Nephron (organoid): ENCODE measurements around the gene HEY2.
A peak's percentile ranks its signal among the peaks of the same experiment; 100 is the strongest.

Experiments
- H3K27ac Mint-ChIP-seq, 3 experiments: 2 replicates each; pipeline ENCODE4 v1.8.0; 2020; ENCODE audit warnings: mixed read lengths in 3 of 3, mild to moderate bottlenecking in 2 of 3, moderate library complexity in 1 of 3
- H3K27me3 Mint-ChIP-seq: 2 replicates; pipeline ENCODE4 v1.8.0; 2021; ENCODE audit warnings: low read depth, mild to moderate bottlenecking, moderate library complexity, mixed read lengths
- H3K36me3 Mint-ChIP-seq: 2 replicates; pipeline ENCODE4 v1.8.0; 2020; ENCODE audit warnings: low read depth, mixed read lengths
- H3K4me1 Mint-ChIP-seq: 2 replicates; pipeline ENCODE4 v1.8.0; 2020; ENCODE audit warnings: mixed read lengths
- H3K4me3 Mint-ChIP-seq, 3 experiments: 2 replicates each; pipeline ENCODE4 v1.8.0; 2020; ENCODE audit warnings: mild to moderate bottlenecking in 3 of 3, mixed read lengths in 3 of 3, moderate library complexity in 2 of 3
- H3K9me3 Mint-ChIP-seq: 2 replicates; pipeline ENCODE4 v1.8.0; 2020; ENCODE audit warnings: mixed read lengths
- CTCF ChIP-seq, 3 experiments: fragments of 200-600 bp; sonication (generic); IDR thresholded peaks; one replicate each; pipeline ENCODE4 v1.5.0; 2021; ENCODE audit warnings: antibody characterized with exemption in 3 of 3; ENCODE audit not compliant: unreplicated experiment in 3 of 3

The HEY2 gene

DNA sequence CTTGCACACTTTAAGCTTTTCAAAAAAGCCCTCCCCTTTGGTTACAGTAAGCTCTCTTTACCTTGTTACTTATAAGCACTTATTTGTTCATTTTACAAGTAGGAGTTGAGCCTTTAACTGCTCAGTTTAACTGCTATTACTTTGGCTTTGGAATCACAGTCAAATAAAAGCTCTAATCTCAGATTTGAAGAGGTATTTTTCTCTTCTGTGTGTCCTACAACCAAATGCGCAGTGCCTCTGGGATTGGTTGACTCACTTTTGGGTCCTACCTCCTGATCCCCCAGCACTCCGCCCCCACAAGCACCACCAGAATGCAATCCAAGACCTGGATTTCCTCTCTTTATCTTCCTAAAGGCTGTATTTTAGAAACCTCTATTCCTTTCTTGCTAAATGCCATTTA, 43.8 kb downstream of the HEY2 start:
- Mint-ChIP-seq H3K4me1 (peaks cover 27% of the 10 kb centered on the region), H3K27me3 (no peaks in the 10 kb centered on the region), H3K36me3 (no peaks in the 10 kb centered on the region), H3K27ac (no peak overlapping the region), H3K9me3 (no peaks in the 10 kb centered on the region), H3K4me3 (peak overlapping the region; percentile 55 to 71 (median 67))
- TF ChIP-seq CTCF (IDR thresholded peaks at IDR 0.05; ENCODE audit: unreplicated experiment in 3 of 3) = no peak

DNA sequence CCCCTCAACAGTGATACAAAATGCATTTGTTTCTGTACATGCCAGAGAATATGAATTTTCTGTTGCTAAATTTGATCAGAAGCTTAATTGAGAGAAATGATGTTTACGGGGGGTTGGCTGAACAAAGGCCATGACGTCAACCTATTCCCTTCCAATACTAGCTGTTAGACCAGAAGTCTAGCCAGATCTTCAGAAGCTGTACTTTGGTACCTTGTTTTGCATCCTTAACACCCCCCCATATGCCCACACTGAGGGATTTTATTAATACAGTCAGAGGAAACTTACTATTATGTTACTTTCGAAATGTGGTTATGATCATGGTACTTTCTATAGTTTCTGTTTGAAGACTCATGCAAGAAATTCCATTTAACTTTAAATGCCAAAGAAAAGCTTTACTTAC, 44.4 kb downstream of the HEY2 start:
- no peaks in the 10 kb centered on the region for H3K9me3 Mint-ChIP-seq
- no peak overlapping the region for H3K27ac Mint-ChIP-seq
- H3K27me3 Mint-ChIP-seq = no peaks in the 10 kb centered on the region
- H3K4me1 Mint-ChIP-seq = peaks cover 27% of the 10 kb centered on the region
- no peaks in the 10 kb centered on the region for H3K36me3 Mint-ChIP-seq
- peak overlapping the region; percentile 55 to 71 (median 67) for H3K4me3 Mint-ChIP-seq
- no peak for TF ChIP-seq CTCF (IDR thresholded peaks at IDR 0.05; ENCODE audit: unreplicated experiment in 3 of 3)

DNA sequence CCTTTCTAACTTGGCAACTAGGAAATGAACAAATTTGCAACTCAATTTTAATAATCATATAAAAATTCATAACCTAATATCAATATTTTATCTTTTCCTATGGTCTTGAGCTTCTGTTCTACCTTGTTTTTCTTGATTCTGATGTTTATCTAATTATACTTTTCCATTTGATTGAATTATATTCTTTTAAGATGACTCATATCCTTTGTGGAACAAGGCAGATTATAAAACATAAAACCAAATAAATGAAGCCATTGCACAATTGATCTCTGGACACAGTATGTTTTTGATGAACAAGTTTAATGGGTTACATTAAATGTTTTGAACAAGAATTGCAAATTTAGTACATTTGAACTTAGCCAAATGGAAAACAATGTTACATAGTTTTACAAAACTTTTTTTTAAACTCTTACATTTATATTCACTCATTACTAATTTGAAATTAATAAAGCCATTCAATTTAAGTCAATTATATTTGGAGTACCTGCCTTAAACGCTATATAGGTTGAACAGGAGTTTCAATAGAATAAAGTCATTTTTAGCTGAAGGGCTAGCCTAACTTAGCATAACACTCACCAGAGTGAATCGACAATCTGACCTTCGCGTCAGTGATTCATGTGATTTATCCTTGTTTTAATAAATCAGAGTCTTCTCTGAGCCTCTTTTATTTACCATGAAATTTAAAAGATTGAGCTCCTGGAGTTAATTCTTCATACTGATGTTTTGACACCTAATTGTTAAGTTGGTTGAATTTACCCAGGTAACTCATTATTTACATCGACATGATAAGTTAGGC, 45.1 kb downstream of the HEY2 start:
- Mint-ChIP-seq H3K27ac (no peak overlapping the region), H3K9me3 (no peaks in the 10 kb centered on the region), H3K4me1 (peaks cover 23% of the 10 kb centered on the region)

DNA sequence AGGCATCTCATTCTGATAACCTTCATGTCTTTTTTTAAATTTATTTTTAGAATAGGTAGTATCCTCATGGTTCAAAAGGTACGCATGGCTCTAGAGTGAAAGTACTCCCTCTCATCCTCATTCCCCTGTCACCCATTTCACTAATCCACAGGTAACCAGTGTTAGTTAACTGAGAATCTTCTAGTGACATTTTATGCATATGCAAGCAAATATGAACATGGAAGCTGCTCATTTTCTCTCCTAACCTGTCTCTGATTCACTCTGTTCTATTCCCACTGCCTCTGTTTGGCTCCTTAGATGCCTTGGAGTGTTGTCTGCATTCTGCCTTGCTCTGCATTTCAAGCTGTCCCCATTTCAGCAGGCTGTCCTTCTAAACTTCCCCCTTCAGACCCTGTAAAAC, 45.9 kb downstream of the HEY2 start:
- H3K4me1 Mint-ChIP-seq = peaks cover 18% of the 10 kb centered on the region
- no peak overlapping the region for H3K27ac Mint-ChIP-seq
- H3K36me3 Mint-ChIP-seq = no peaks in the 10 kb centered on the region
- no peak for TF ChIP-seq CTCF (IDR thresholded peaks at IDR 0.05; ENCODE audit: unreplicated experiment in 3 of 3)
- H3K4me3 Mint-ChIP-seq = no peak overlapping the region
- no peaks in the 10 kb centered on the region for H3K27me3 Mint-ChIP-seq
- no peaks in the 10 kb centered on the region for H3K9me3 Mint-ChIP-seq

More for the DNA sequence above, 45.1 kb downstream of the HEY2 start:
- TF ChIP-seq CTCF (IDR thresholded peaks at IDR 0.05; ENCODE audit: unreplicated experiment in 3 of 3) = no peak
- no peaks in the 10 kb centered on the region for H3K36me3 Mint-ChIP-seq
- no peak overlapping the region for H3K4me3 Mint-ChIP-seq
- H3K27me3 Mint-ChIP-seq = no peaks in the 10 kb centered on the region

DNA sequence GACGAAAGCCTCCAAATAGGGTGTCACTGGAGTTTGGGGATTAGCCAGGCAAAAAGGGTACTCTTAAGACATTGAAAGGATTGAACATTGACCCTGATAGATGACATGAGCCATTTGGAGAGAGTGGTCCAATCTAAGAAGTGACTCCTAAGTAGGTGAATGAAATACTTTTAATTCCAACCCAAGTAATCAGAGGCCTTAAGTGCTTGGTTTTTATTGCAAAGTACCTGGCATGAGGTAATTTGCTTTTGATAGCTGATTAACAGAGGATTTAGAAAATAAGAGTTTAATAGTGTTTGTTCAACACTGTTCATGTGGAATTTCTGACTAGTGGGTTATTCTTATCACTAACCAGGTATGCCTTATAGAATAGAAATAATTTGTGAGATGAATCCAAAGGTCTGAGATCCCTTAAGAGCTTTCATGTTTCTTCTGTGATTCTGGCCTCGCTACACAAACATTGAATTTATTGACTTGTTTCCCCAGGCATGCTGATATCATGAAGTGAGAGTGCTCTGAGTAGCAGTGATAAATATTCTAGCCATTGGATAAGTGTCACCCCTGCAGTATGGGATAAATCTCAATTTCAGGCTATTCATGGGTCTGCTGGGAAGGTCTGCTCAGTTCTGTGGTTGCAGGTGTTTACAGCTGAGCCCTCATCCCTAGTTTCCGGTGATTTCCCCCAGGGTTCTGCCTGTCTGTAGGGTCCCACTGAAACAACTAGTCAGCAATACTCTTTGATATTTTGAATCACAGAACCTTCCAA, 47.9 kb downstream of the HEY2 start:
- no peak for TF ChIP-seq CTCF (IDR thresholded peaks at IDR 0.05; ENCODE audit: unreplicated experiment in 3 of 3)
- Mint-ChIP-seq H3K4me1 (peaks cover 12% of the 10 kb centered on the region), H3K36me3 (no peaks in the 10 kb centered on the region), H3K9me3 (no peaks in the 10 kb centered on the region), H3K27me3 (no peaks in the 10 kb centered on the region), H3K27ac (no peak overlapping the region), H3K4me3 (no peak overlapping the region)
